ENCODE results near the gene DIO3.

DIO3 gene

GRCh38 chr14:101561145-101561896, at the start of gene DIO3:
TSS of gene DIO3 (plus strand) at chr14:101561495.
- in situ Hi-C loops (cut with MboI; ENCODE audit: low sequenced_read_pairs), result no loop called here

- in situ Hi-C loops (cut with MboI; ENCODE audit: low sequenced_read_pairs), result no loop called here
Measured at GRCh38 chr14:101511620-101512375, 49.5 kb upstream of the DIO3 start.

GRCh38 chr14:101512376-101512695, 49.0 kb upstream of the DIO3 start:
- in situ Hi-C loops (cut with MboI; ENCODE audit: low sequenced_read_pairs), result no loop called here

GRCh38 chr14:101514136-101514535, 47.2 kb upstream of the DIO3 start:
- in situ Hi-C loops (cut with MboI; ENCODE audit: low sequenced_read_pairs), result no loop called here

GRCh38 chr14:101516401-101516800, 44.9 kb upstream of the DIO3 start:
- in situ Hi-C loops (cut with MboI; ENCODE audit: low sequenced_read_pairs), result no loop called here

- in situ Hi-C loops (cut with MboI; ENCODE audit: low sequenced_read_pairs), result no loop called here
Measured at GRCh38 chr14:101518611-101519473, 42.5 kb upstream of the DIO3 start.

GRCh38 chr14:101520621-101521472, 40.4 kb upstream of the DIO3 start:
- in situ Hi-C loops (cut with MboI; ENCODE audit: low sequenced_read_pairs), result no loop called here

GRCh38 chr14:101521473-101521915, 39.8 kb upstream of the DIO3 start:
- in situ Hi-C loops (cut with MboI; ENCODE audit: low sequenced_read_pairs), result no loop called here

- in situ Hi-C loops (cut with MboI; ENCODE audit: low sequenced_read_pairs), result no loop called here
Measured at GRCh38 chr14:101521978-101522377, 39.3 kb upstream of the DIO3 start.

- in situ Hi-C loops (cut with MboI; ENCODE audit: low sequenced_read_pairs), result no loop called here
Measured at GRCh38 chr14:101525640-101526527, 35.4 kb upstream of the DIO3 start.

- in situ Hi-C loops (cut with MboI; ENCODE audit: low sequenced_read_pairs), result no loop called here
Measured at GRCh38 chr14:101527987-101528386, 33.3 kb upstream of the DIO3 start.

- in situ Hi-C loops (cut with MboI; ENCODE audit: low sequenced_read_pairs), result no loop called here
Measured at GRCh38 chr14:101529079-101529478, 32.2 kb upstream of the DIO3 start.

- in situ Hi-C loops (cut with MboI; ENCODE audit: low sequenced_read_pairs), result no loop called here
Measured at GRCh38 chr14:101534198-101534597, 27.1 kb upstream of the DIO3 start.

- in situ Hi-C loops (cut with MboI; ENCODE audit: low sequenced_read_pairs), result no loop called here
Measured at GRCh38 chr14:101535232-101535631, 26.1 kb upstream of the DIO3 start.

- in situ Hi-C loops (cut with MboI; ENCODE audit: low sequenced_read_pairs), result no loop called here
Measured at GRCh38 chr14:101535701-101536207, 25.5 kb upstream of the DIO3 start.

- in situ Hi-C loops (cut with MboI; ENCODE audit: low sequenced_read_pairs), result no loop called here
Measured at GRCh38 chr14:101537286-101537685, 24.0 kb upstream of the DIO3 start.

GRCh38 chr14:101538878-101539277, 22.4 kb upstream of the DIO3 start:
- in situ Hi-C loops (cut with MboI; ENCODE audit: low sequenced_read_pairs), result no loop called here

- in situ Hi-C loops (cut with MboI; ENCODE audit: low sequenced_read_pairs), result no loop called here
Measured at GRCh38 chr14:101539880-101540279, 21.4 kb upstream of the DIO3 start.

All from HL-60/S4 treated with retinoic acid at 250 ng/mL for 4 days and 3 days (cell line).